Panc1 (cell line): ENCODE results near the gene HIGD2A. TPM values are rescaled to one million over a fixed set of nuclear protein-coding genes. Genes with fewer than 3 reads are reported as not detected.
A peak's percentile ranks its signal among the peaks of the same experiment; 100 is the strongest.

ENCODE experiments used
- ATAC-seq: fragments of 200-7000 bp; cut with Tn5 transposase; 2 replicates; pipeline ENCODE4 v1.9.1; 2020; ENCODE audit warnings: mild to moderate bottlenecking, moderate library complexity
- BruUV-seq: library from RNA; stranded (reverse); fragments of 400-500 nt; replicated peaks from 2 replicates; lab custom pipeline; 2021; lab: Mats Ljungman, UMichigan
- CTCF ChIA-PET: fragments of 300-600 bp; sonication (Branson Sonifier 250); formaldehyde crosslinking; loops from one replicate; lab custom pipeline; 2022; ENCODE audit warnings: antibody characterized with exemption; lab: Charles Lee
- POLR2A ChIA-PET: fragments of 300-600 bp; sonication (Branson Sonifier 250); formaldehyde crosslinking; loops from one replicate; lab custom pipeline; 2022; ENCODE audit warnings: antibody characterized with exemption; lab: Charles Lee
- DNase-seq: peaks from one replicate; pipeline ENCODE4 v3.0.0-alpha.2; 2010; ENCODE audit warnings: low read depth, low spot score
- H3K27ac ChIP-seq: 2 replicates; pipeline ENCODE4 v1.5.1; 2011; ENCODE audit warnings: mild to moderate bottlenecking, low read length, inconsistent platforms
- H3K27me3 ChIP-seq: fragments of 200-500 bp; sonication (Bioruptor generic); 2 replicates; pipeline ENCODE4 v1.6.0; 2014; ENCODE audit warnings: low read length, inconsistent platforms; ENCODE audit not compliant: control insufficient read depth, insufficient read depth
- H3K36me3 ChIP-seq: fragments of 200-500 bp; sonication (Bioruptor generic); 2 replicates; pipeline ENCODE4 v1.5.1; 2014; ENCODE audit warnings: inconsistent platforms, mild to moderate bottlenecking, low read length, moderate library complexity; ENCODE audit not compliant: control insufficient read depth, insufficient read depth
- H3K4me1 ChIP-seq: 2 replicates; pipeline ENCODE4 v1.5.1; 2011; ENCODE audit warnings: inconsistent platforms, mild to moderate bottlenecking, low read length, moderate library complexity; ENCODE audit not compliant: control insufficient read depth, insufficient read depth
- H3K4me3 ChIP-seq, 2 experiments: 2 replicates each; pipeline ENCODE4 v1.5.1; 2011 to 2012; ENCODE audit warnings: low read depth in 2 of 2, low read length in 2 of 2, mild to moderate bottlenecking in 2 of 2, inconsistent platforms in 1 of 2, moderate library complexity in 1 of 2
- H3K9me3 ChIP-seq: fragments of 200-500 bp; sonication (Bioruptor generic); 2 replicates; pipeline ENCODE4 v1.5.1; 2014; ENCODE audit warnings: low read depth, mild to moderate bottlenecking, inconsistent platforms, low read length, moderate library complexity; ENCODE audit not compliant: control insufficient read depth, insufficient read depth
- CTCF ChIP-seq: fragments of 450-650 bp; IDR thresholded peaks from 2 replicates; pipeline ENCODE4 v1.5.1; 2017; ENCODE audit warnings: mild to moderate bottlenecking
- POLR2AphosphoS5 ChIP-seq: IDR thresholded peaks from 2 replicates; pipeline ENCODE4 v1.6.1; 2012; ENCODE audit warnings: mild to moderate bottlenecking, low read depth, low read length, moderate library complexity
- REST ChIP-seq, 2 experiments: IDR thresholded peaks; 2 replicates each; pipeline ENCODE4 v1.6.1; 2011 to 2012; ENCODE audit warnings: low read depth in 2 of 2, control low read depth in 1 of 2, low read length in 1 of 2, mild to moderate bottlenecking in 1 of 2, moderate library complexity in 1 of 2; ENCODE audit not compliant: insufficient read depth in 1 of 2
- SIN3A ChIP-seq: IDR thresholded peaks from 2 replicates; pipeline ENCODE4 v1.6.1; 2012; ENCODE audit warnings: low read depth, mild to moderate bottlenecking, low read length, moderate library complexity, borderline replicate concordance; ENCODE audit not compliant: insufficient read depth
- TCF7L2 ChIP-seq: IDR thresholded peaks from 2 replicates; pipeline ENCODE4 v1.6.1; 2011; ENCODE audit warnings: mild to moderate bottlenecking, low read depth, low read length, inconsistent platforms
- in situ Hi-C: cut with HindIII; loops from 2 replicates; pipeline ENCODE4 v1.10.0; 2016; ENCODE audit warnings: low sequenced_read_pairs, low pct_unique_long_range_greater_than_20kb
- intact Hi-C: fragments of 100-400 bp; cut with micrococcal nuclease; formaldehyde crosslinking; loops from one replicate; pipeline ENCODE4 v1.10.0; 2022; ENCODE audit not compliant: unreplicated experiment
- total RNA-seq: library from RNA; stranded (reverse); gene quantifications from one replicate; pipeline ENCODE4 v1.2.1, GENCODE V29; 2021; ENCODE audit not compliant: unreplicated experiment

Gene HIGD2A
- total RNA-seq, 1 experiment from 2014 or later: 162 TPM

DNA sequence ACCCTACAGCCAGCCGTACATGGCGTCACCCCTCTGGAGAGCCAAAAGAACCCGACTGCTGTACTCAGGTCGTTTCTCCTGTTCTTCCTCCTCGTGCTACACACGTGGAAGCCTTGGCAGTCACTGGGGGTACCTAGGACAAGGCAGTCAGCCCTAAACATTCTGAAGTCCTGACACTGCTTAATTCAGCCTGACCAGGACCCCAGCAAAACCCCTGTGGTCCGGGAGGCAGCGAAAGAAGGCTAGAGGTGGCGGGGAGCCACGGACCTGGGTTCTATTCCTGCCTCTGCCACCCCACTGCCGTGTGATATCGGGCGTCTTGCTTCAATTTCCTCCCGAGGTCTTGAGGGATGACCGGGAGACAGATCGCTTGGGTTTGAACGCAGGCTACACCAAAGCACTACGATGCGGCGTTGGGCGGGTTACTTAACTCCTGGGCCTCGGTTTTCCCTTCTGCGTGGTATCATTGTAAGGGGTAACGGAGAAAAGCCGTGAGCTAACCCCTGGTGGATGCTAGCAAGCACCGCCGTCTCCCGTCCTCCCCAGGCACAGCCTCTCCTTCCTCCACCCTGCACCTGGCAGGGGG, 23.7 kb upstream of the HIGD2A start:
- Histone ChIP-seq H3K9me3 (no peaks in the 10 kb centered on the region), H3K4me1 (peaks cover 8% of the 10 kb centered on the region), H3K4me3 (peak overlapping the region; percentile 54 to 62), H3K27ac (peak overlapping the region; percentile 39; the same call in 1 of the 2 replicates), H3K36me3 (no peaks in the 10 kb centered on the region; the same call in 1 of the 2 replicates), H3K27me3 (no peaks in the 10 kb centered on the region)
- ATAC-seq (peak; percentile 6; the same call in 1 of the 2 replicates), DNase-seq (no peak)
- POLR2A ChIA-PET: no interaction called here
- BruUV-seq: no TSS peak
- TF ChIP-seq TCF7L2: no peak
- TF ChIP-seq POLR2AphosphoS5: no peak
- no peak for TF ChIP-seq CTCF
- TF ChIP-seq REST (IDR thresholded peaks at IDR 0.05; ENCODE audit: insufficient read depth in 1 of 2, low read depth in 2 of 2, low read length in 1 of 2): no peak
- no peak for TF ChIP-seq SIN3A
- intact Hi-C loops: no loop called here
- in situ Hi-C loops: no loop called here
- CTCF ChIA-PET: no interaction called here

DNA sequence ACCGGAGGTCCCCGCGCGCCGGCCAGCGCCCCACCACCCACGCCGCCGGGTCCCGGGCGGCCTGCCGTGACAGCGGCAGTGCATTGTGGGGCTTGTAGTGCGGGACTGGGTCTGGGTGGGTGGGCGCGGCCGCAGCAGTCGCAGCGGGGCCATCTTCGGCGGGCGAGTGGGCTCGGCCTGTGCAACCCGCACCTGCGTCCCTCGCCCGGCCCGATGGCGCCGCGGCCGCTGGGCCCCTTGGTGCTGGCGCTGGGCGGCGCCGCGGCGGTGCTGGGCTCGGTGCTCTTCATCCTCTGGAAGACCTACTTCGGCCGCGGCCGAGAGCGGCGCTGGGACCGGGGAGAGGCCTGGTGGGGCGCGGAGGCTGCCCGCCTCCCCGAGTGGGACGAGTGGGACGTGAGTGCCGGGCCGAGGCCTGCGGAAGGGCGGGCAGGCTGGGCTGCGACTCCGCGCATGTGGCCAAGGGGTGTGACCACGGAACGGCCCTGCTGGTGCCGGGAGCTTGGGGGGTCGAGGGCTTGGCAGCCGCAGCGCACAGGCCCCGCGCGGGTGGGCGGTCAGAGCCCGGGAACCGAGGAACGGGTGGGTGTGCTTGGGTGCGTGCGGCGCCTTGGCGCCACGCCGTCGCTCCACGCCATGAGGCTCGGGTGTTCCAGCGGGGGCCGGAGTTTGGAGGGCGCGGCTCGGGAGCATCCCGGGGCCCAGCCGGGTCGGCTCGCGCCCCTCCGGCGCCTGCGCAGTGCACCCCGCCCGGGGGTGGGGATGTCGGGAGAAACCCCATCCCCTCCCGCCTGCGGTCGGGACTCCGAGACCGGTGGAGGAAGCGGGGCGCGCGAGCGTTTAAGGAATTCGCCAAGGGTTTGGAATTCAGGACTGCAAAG, 23.0 kb upstream of the HIGD2A start, which contains the start of gene ARL10:
ARL10 (plus strand) TSS at position 137 of the 881 bp plus-strand sequence; CDS start at position 214, 77 bp downstream.
- peak within 1 kb of the TSS; percentile 54 to 62 for H3K4me3 ChIP-seq
- H3K4me1 ChIP-seq: peaks cover 6% of the 10 kb centered on the region; the same call in 1 of the 2 replicates
- CTCF ChIA-PET: no interaction called here
- no peaks in the 10 kb centered on the region; the same call in 1 of the 2 replicates for H3K36me3 ChIP-seq
- in situ Hi-C loops (no loop called here), intact Hi-C loops (no loop called here)
- no peaks in the 10 kb centered on the region for H3K9me3 ChIP-seq
- no peak for DNase-seq
- peak; percentile 40 for ATAC-seq
- H3K27me3 ChIP-seq: no peaks in the 10 kb centered on the region
- POLR2A ChIA-PET: no interaction called here
- TF ChIP-seq CTCF: no peak
- no peak for TF ChIP-seq REST (IDR thresholded peaks at IDR 0.05; ENCODE audit: insufficient read depth in 1 of 2, low read depth in 2 of 2, low read length in 1 of 2)
- peak within 1 kb of the TSS; percentile 39; the same call in 1 of the 2 replicates for H3K27ac ChIP-seq
- BruUV-seq: no TSS peak
